Stomach (tissue), 4 donors: ENCODE measurements around the gene TEX36.

Experiments used
- CTCF ChIP-seq, 7 experiments: fragments of 450-650 bp in 4 of 7; fragments of 200-600 bp in 3 of 7; sonication (generic) in 3 of 7; IDR thresholded peaks; one replicate each; pipeline ENCODE4 v1.5.1; 2016 to 2019; ENCODE audit warnings: antibody characterized with exemption in 7 of 7, control low read depth in 2 of 7, mild to moderate bottlenecking in 1 of 7
- POLR2A ChIP-seq, 4 donors: fragments of 450-650 bp; IDR thresholded peaks; one replicate each; pipeline ENCODE4 v1.6.1; 2016; ENCODE audit warnings: antibody characterized with exemption in 4 of 4, control low read depth in 2 of 4, mild to moderate bottlenecking in 1 of 4, moderate library complexity in 1 of 4

DNA sequence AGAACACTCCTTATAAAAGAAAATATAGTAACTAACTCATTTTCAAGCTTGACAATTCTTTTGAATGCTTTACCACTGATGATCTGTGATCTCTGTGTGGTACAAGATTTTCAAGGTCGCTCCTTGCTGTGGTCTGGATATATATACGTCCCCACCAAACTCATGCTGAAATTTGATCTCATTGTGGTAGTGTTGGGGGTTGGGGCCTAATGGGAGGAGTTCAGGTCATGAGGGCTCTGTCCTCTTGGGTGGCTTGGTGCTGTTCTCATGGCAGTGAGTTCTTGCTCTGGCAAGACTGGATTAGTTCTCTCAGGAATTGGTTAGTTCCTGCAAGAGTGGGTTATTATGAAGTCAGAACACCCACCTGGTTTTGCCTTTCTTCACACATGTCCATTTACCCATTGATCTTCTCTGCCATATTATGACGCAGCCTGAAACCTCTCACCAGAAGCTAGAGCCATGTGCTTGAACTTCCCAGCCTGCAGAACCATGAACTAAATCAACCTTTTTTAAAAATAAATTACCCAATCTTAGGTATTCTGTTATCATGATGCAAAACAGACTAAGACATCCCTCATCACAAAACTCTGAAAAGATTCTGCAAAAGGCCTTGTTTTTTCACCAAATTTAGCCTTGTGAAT is 28.3 kb upstream of the TEX36 start:
- TF ChIP-seq CTCF (IDR thresholded peaks at IDR 0.05) (no peak), POLR2A (IDR thresholded peaks at IDR 0.05) (no peak)
